Astrocyte of the cerebellum (primary cell): ENCODE measurements around the gene NECTIN1.
A peak's percentile ranks its signal among the peaks of the same experiment; 100 is the strongest.

Source experiments
- DNase-seq: peaks from one replicate; pipeline ENCODE4 v3.0.0-alpha.2; 2011; ENCODE audit warnings: low read depth
- H3K4me3 ChIP-seq: 2 replicates; pipeline ENCODE4 v1.5.1; 2011; ENCODE audit warnings: mild to moderate bottlenecking, low read depth, low read length, moderate library complexity
- in situ Hi-C: cut with HindIII; loops from 2 replicates; pipeline ENCODE4 v1.10.0; 2017; ENCODE audit warnings: low sequenced_read_pairs
- TF ChIP-seq, protein P1 (sequence below): IDR thresholded peaks from 2 replicates; pipeline ENCODE4 v1.5.1; 2012; ENCODE audit warnings: low read length, low read depth, moderate library complexity, mild to moderate bottlenecking; ENCODE audit errors: missing control alignments

NECTIN1 gene

GRCh38 chr11:119640541-119640940 is 88.5 kb downstream of the NECTIN1 start:
- no peak for DNase-seq
- TF ChIP-seq, protein P1, sequence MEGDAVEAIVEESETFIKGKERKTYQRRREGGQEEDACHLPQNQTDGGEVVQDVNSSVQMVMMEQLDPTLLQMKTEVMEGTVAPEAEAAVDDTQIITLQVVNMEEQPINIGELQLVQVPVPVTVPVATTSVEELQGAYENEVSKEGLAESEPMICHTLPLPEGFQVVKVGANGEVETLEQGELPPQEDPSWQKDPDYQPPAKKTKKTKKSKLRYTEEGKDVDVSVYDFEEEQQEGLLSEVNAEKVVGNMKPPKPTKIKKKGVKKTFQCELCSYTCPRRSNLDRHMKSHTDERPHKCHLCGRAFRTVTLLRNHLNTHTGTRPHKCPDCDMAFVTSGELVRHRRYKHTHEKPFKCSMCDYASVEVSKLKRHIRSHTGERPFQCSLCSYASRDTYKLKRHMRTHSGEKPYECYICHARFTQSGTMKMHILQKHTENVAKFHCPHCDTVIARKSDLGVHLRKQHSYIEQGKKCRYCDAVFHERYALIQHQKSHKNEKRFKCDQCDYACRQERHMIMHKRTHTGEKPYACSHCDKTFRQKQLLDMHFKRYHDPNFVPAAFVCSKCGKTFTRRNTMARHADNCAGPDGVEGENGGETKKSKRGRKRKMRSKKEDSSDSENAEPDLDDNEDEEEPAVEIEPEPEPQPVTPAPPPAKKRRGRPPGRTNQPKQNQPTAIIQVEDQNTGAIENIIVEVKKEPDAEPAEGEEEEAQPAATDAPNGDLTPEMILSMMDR, result no peak
- H3K4me3 ChIP-seq, result no peak overlapping the region
- in situ Hi-C loops, result no loop called here

GRCh38 chr11:119639642-119640205 is 89.3 kb downstream of the NECTIN1 start:
- TF ChIP-seq, protein P1, result no peak
- in situ Hi-C loops, result no loop called here
- H3K4me3 ChIP-seq, result no peak overlapping the region
- DNase-seq, result no peak

DNA sequence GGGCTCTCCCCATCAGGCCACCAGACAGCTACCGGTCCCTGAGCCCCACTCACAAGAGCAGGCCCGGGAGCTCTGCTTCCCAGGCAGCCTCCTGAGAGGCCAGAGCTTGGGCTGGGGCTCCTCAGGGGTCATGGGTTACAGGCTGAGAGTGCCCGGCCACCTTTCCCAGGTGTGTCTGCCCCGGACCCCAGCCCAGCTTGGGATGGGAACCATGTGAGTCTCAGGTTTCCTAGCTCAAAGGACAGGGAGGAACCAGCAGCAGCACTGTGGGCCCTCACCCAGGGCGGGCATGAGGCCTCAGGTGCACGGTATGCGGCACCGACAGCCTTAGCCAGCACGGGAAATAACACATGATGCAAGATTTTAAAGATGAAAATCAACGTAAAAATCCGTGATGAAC is 90.1 kb downstream of the NECTIN1 start:
- in situ Hi-C loops, result no loop called here
- TF ChIP-seq, protein P1, result no peak
- no peak overlapping the region for H3K4me3 ChIP-seq
- DNase-seq, result no peak

DNA sequence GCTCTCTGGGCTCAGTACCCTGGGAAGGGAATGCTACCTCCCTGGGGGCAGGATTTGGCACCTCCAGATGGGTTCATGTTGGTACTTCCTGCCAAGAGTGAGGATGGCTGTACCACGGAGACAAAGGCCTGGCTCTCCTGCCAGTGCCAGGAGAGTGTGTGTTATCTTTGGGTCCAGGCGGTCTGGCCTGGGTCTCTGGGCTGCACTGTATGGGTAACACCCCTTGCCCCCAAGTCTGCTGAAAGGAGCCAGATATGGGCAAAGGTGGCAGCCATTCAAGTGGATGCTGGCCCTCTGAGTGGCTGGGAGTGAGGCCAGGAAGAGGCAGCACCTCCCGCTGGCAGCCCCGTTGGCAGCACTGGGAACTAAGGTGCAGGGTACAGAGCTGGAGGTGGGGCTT is 91.5 kb downstream of the NECTIN1 start:
- no peak overlapping the region for H3K4me3 ChIP-seq
- TF ChIP-seq, protein P1, result no peak
- DNase-seq, result no peak
- in situ Hi-C loops, result no loop called here

DNA sequence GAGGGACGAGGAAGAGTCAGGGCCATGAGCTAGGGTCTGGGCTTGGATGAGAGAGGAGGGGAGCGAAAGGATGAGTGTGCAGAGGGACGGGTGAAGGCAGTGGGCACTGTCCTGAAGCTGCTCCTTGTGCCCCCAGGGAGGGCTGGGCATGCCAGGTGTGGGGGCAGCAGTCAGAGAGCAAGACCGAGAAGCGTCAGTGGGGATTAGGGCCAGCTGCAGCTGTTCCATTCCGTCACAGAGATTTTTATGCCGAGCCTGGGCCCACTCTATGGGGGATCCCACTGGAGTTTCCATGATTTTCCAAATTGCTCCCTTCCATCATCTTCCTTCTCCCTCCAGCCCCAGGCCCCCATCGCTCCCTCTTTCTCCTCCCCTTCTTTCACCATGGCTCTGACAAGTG is 93.2 kb downstream of the NECTIN1 start:
- H3K4me3 ChIP-seq, result no peak overlapping the region
- no peak for DNase-seq
- in situ Hi-C loops, result no loop called here
- TF ChIP-seq, protein P1, result no peak

- TF ChIP-seq, protein P1, result no peak
- in situ Hi-C loops, result no loop called here
- DNase-seq, result peak; percentile 9
- no peak overlapping the region for H3K4me3 ChIP-seq
Measured at GRCh38 chr11:119635041-119635740, 93.8 kb downstream of the NECTIN1 start.

GRCh38 chr11:119634301-119634700 is 94.7 kb downstream of the NECTIN1 start:
- TF ChIP-seq, protein P1, result no peak
- in situ Hi-C loops, result no loop called here
- DNase-seq, result no peak
- H3K4me3 ChIP-seq, result no peak overlapping the region
